Breast epithelium (tissue), 4 donors: ENCODE data around the gene ZMIZ1. TPM values are rescaled to one million over a fixed set of nuclear protein-coding genes. Genes with fewer than 3 reads are reported as not detected.
A peak's percentile ranks its signal among the peaks of the same experiment; 100 is the strongest.

Experiments
- DNase-seq, 2 donors: peaks; one replicate each; pipeline ENCODE4 v3.0.0-alpha.2; 2019; ENCODE audit warnings: low spot score in 2 of 2
- H3K27ac ChIP-seq, 2 donors: fragments of 200-600 bp; sonication (generic) in 1 of 2; one replicate each; pipeline ENCODE4 v1.5.1; 2016 to 2019; ENCODE audit warnings: mild to moderate bottlenecking in 1 of 2
- H3K27me3 ChIP-seq, 2 donors: fragments of 200-600 bp; sonication (generic) in 1 of 2; one replicate each; pipeline versions ENCODE4 v1.5.1 to v1.6.0; 2017 to 2019; ENCODE audit warnings: control low read depth in 1 of 2, mild to moderate bottlenecking in 1 of 2
- H3K36me3 ChIP-seq: fragments of 200-600 bp; one replicate; pipeline ENCODE4 v1.5.1; 2019
- H3K4me1 ChIP-seq, 2 donors: fragments of 200-600 bp; sonication (generic); one replicate each; pipeline ENCODE4 v1.5.1; 2016 to 2019; ENCODE audit warnings: control low read depth in 1 of 2
- H3K4me3 ChIP-seq, 3 donors: fragments of 200-600 bp; sonication (generic); 1 replicate in 2 of 3; 2 replicates in 1 of 3; pipeline ENCODE4 v1.5.1; 2016 to 2019; ENCODE audit warnings: mild to moderate bottlenecking in 3 of 3, moderate library complexity in 2 of 3
- H3K9me3 ChIP-seq, 2 donors: fragments of 200-600 bp; sonication (generic) in 1 of 2; one replicate each; pipeline ENCODE4 v1.5.1; 2016 to 2019; ENCODE audit warnings: control low read depth in 1 of 2
- CTCF ChIP-seq, 3 donors: fragments of 450-650 bp; IDR thresholded peaks; one replicate each; pipeline ENCODE4 v1.5.1; 2016 to 2017; ENCODE audit warnings: antibody characterized with exemption in 3 of 3, mild to moderate bottlenecking in 3 of 3, moderate library complexity in 3 of 3
- POLR2A ChIP-seq: fragments of 450-650 bp; IDR thresholded peaks from one replicate; pipeline ENCODE4 v1.6.1; 2016; ENCODE audit warnings: antibody characterized with exemption, mild to moderate bottlenecking, moderate library complexity
- POLR2AphosphoS5 ChIP-seq, 3 donors: sonication (generic); formaldehyde crosslinking; IDR thresholded peaks; one replicate each; pipeline ENCODE4 v1.6.1; 2017; ENCODE audit warnings: antibody characterized with exemption in 3 of 3
- intact Hi-C: fragments of 100-400 bp; cut with DNase I; formaldehyde crosslinking; loops from one replicate; pipeline ENCODE4 v1.15.1; 2023; ENCODE audit warnings: low total_unique reads
- total RNA-seq, 3 donors: library from RNA; depleted of rRNA; stranded (reverse); fragments of >200 nt; gene quantifications; one replicate each; pipeline ENCODE4 v1.1.0, GENCODE V29; 2016

Gene ZMIZ1
- total RNA-seq, 3 donors from 2014 or later = 34.4 to 63.7 (median 39.8) TPM

GRCh38 chr10:79247373-79248137 is 178.8 kb downstream of the ZMIZ1 start:
- no peaks in the 10 kb centered on the region for H3K9me3 ChIP-seq
- no peaks in the 10 kb centered on the region for H3K27me3 ChIP-seq
- TF ChIP-seq CTCF (IDR thresholded peaks at IDR 0.05) = no peak
- no peak for TF ChIP-seq POLR2AphosphoS5 (IDR thresholded peaks at IDR 0.05)
- no peak for TF ChIP-seq POLR2A
- H3K4me1 ChIP-seq = peaks cover 25 to 27% of the 10 kb centered on the region in 2 donors
- no peak for DNase-seq
- no peaks in the 10 kb centered on the region for H3K36me3 ChIP-seq
- H3K4me3 ChIP-seq = no peak overlapping the region
- intact Hi-C loops = no loop called here
- H3K27ac ChIP-seq = peak overlapping the region; percentile 84 to 88

GRCh38 chr10:79248341-79249185 is 179.8 kb downstream of the ZMIZ1 start:
- Histone ChIP-seq H3K4me1 (peaks cover 25 to 27% of the 10 kb centered on the region in 2 donors), H3K36me3 (no peaks in the 10 kb centered on the region), H3K27ac (peak overlapping the region; percentile 84 to 88), H3K27me3 (no peaks in the 10 kb centered on the region), H3K9me3 (no peaks in the 10 kb centered on the region), H3K4me3 (peak overlapping the region in 1 of 3 donors; percentile 8)
- DNase-seq = peak in 1 of 2 donors; percentile 54
- intact Hi-C loops = no loop called here
- TF ChIP-seq POLR2AphosphoS5 (IDR thresholded peaks at IDR 0.05) (peak in 2 of 3 donors; percentile 26 to 46), CTCF (IDR thresholded peaks at IDR 0.05) (no peak)

- TF ChIP-seq POLR2AphosphoS5 (IDR thresholded peaks at IDR 0.05) (no peak), POLR2A (no peak), CTCF (IDR thresholded peaks at IDR 0.05) (no peak)
- no peak for DNase-seq
- no peak overlapping the region for H3K4me3 ChIP-seq
- H3K27me3 ChIP-seq = no peaks in the 10 kb centered on the region
- H3K9me3 ChIP-seq = no peaks in the 10 kb centered on the region
- intact Hi-C loops = no loop called here
- H3K27ac ChIP-seq = peak overlapping the region; percentile 84 to 88
- no peaks in the 10 kb centered on the region for H3K36me3 ChIP-seq
- H3K4me1 ChIP-seq = peaks cover 25 to 27% of the 10 kb centered on the region in 2 donors
Observed at GRCh38 chr10:79249186-79250121, 180.7 kb downstream of the ZMIZ1 start.

- intact Hi-C loops = no loop called here
Observed at GRCh38 chr10:79250259-79250658, 181.5 kb downstream of the ZMIZ1 start.

More at GRCh38 chr10:79250259-79250658, 181.5 kb downstream of the ZMIZ1 start:
- no peaks in the 10 kb centered on the region for H3K9me3 ChIP-seq
- TF ChIP-seq POLR2A (no peak), POLR2AphosphoS5 (IDR thresholded peaks at IDR 0.05) (no peak), CTCF (IDR thresholded peaks at IDR 0.05) (no peak)
- H3K27me3 ChIP-seq = no peaks in the 10 kb centered on the region
- no peak for DNase-seq
- peaks cover 25 to 27% of the 10 kb centered on the region in 2 donors for H3K4me1 ChIP-seq
- H3K4me3 ChIP-seq = no peak overlapping the region
- H3K27ac ChIP-seq = peak overlapping the region; percentile 84 to 88
- no peaks in the 10 kb centered on the region for H3K36me3 ChIP-seq
